ENCODE data around the gene SKA3.
"Not testable (repeated sequence)": the region's sequence is repeated elsewhere in the genome, so short reads cannot be mapped to it uniquely, and the experiment has no call there.

SKA3 gene

DNA sequence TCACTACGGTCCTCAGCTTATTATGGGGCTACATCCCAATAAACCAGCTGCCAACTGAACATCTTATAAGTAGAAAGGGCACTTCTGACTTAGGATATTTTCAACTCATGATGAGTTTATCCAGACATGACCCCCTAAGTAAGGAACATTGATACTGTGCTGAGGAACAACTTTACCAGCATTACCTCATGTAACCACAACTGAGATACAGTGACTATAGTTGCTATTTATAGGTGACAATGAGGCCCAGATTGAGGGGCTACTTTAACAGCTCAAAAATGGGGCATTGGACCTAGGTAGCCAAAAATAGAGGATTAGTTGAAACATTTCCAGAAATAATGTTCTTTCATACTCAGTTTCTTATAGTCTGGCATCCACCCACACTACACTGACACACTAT lies 26.8 kb downstream of the SKA3 start:
- peak; percentile 1 to 23 for DNase-seq (ENCODE audit: low read depth in 2 of 2)
- TF ChIP-seq, protein P1, sequence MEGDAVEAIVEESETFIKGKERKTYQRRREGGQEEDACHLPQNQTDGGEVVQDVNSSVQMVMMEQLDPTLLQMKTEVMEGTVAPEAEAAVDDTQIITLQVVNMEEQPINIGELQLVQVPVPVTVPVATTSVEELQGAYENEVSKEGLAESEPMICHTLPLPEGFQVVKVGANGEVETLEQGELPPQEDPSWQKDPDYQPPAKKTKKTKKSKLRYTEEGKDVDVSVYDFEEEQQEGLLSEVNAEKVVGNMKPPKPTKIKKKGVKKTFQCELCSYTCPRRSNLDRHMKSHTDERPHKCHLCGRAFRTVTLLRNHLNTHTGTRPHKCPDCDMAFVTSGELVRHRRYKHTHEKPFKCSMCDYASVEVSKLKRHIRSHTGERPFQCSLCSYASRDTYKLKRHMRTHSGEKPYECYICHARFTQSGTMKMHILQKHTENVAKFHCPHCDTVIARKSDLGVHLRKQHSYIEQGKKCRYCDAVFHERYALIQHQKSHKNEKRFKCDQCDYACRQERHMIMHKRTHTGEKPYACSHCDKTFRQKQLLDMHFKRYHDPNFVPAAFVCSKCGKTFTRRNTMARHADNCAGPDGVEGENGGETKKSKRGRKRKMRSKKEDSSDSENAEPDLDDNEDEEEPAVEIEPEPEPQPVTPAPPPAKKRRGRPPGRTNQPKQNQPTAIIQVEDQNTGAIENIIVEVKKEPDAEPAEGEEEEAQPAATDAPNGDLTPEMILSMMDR (IDR thresholded peaks at IDR 0.05; ENCODE audit: low read depth, low read length), result no peak

GRCh38 chr13:21148557-21149258 lies 27.6 kb downstream of the SKA3 start:
- TF ChIP-seq, protein P1 (IDR thresholded peaks at IDR 0.05; ENCODE audit: low read depth, low read length), result no peak
- no peak for DNase-seq (ENCODE audit: low read depth in 2 of 2)
- H3K4me3 ChIP-seq (replicated peaks in 1 of 2; ENCODE audit: low read depth in 2 of 2, low read length in 2 of 2), result no peak overlapping the region

More for the DNA sequence above, 26.8 kb downstream of the SKA3 start:
- no peak overlapping the region for H3K4me3 ChIP-seq (replicated peaks in 1 of 2; ENCODE audit: low read depth in 2 of 2, low read length in 2 of 2)

DNA sequence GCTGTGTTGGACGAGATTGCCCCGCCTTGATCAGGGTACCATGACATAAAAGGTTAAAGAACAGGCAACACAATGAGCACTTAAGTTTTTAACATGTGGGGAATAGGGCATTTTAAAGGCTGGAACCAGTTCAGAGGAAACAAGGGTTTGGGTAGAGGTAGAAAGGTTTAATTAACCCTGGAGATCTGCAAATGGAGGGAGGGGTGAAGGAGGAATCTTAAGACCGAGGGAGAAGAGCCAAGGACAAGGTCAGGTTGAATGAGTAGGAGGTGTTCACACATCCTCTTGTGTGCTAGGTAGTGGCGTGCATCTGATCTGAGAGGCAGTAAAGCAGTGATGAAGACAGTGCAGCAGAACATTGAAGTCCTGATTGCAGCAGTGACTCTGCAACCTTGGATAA lies 28.5 kb downstream of the SKA3 start:
- TF ChIP-seq, protein P1 (IDR thresholded peaks at IDR 0.05; ENCODE audit: low read depth, low read length), result no peak

GRCh38 chr13:21142766-21143165 lies 33.6 kb downstream of the SKA3 start:
- no peak overlapping the region for H3K4me3 ChIP-seq (replicated peaks in 1 of 2; ENCODE audit: low read depth in 2 of 2, low read length in 2 of 2)
- no peak for DNase-seq (ENCODE audit: low read depth in 2 of 2)
- TF ChIP-seq, protein P1 (IDR thresholded peaks at IDR 0.05; ENCODE audit: low read depth, low read length), result no peak

More for the DNA sequence above, 28.5 kb downstream of the SKA3 start:
- no peak for DNase-seq (ENCODE audit: low read depth in 2 of 2)
- H3K4me3 ChIP-seq (replicated peaks in 1 of 2; ENCODE audit: low read depth in 2 of 2, low read length in 2 of 2), result no peak overlapping the region

DNA sequence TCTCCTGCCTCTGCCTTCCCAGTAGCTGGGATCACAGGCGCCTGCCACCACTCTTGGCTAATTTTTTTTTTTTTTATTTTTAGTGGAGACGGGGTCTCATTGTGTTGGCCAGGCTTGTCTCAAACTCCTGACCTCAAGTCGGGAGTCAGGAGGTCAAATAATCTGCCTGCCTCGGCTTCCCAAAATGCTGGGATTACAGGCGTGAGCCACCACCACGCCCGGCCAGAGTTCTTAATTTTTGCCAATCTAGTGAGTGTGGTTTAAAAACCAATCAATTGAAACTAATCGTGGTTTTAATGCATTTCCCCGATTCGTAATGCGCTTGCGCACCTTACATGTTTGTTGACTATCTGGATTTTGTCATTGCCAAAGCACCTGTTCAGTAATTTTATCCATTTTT lies 37.0 kb downstream of the SKA3 start:
- peak overlapping the region in 1 of 2 donors; percentile 95 for H3K4me3 ChIP-seq (replicated peaks in 1 of 2; ENCODE audit: low read depth in 2 of 2, low read length in 2 of 2)
- DNase-seq (ENCODE audit: low read depth in 2 of 2), result no peak
- TF ChIP-seq, protein P1 (IDR thresholded peaks at IDR 0.05; ENCODE audit: low read depth, low read length), result no peak

- TF ChIP-seq, protein P1 (IDR thresholded peaks at IDR 0.05; ENCODE audit: low read depth, low read length), result no peak
- peak in 1 of 2 donors; percentile 25 for DNase-seq (ENCODE audit: low read depth in 2 of 2)
- H3K4me3 ChIP-seq (replicated peaks in 1 of 2; ENCODE audit: low read depth in 2 of 2, low read length in 2 of 2), result no peak overlapping the region
Measured at GRCh38 chr13:21138561-21138960, 37.8 kb downstream of the SKA3 start.

DNA sequence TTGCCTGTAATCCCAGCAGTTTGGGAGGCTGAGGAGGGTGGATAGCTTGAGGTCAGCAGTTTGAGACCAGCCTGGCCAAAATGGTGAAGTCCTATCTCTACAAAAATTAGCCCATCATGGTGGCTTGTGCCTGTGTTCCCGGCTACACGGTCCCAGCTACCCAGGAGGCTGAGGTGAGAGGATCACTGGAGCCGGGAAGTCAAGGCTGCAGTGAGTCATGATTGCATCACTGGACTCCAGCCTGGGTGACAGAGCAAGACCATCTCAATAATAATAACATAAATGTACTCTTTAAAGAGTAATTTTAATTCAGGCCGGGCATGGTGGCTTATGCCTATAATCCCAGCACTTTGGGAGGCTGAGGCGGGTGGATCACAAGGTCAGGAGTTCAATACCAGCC lies 38.7 kb downstream of the SKA3 start:
- DNase-seq (ENCODE audit: low read depth in 2 of 2), result peak; percentile 22 to 74
- no peak overlapping the region for H3K4me3 ChIP-seq (replicated peaks in 1 of 2; ENCODE audit: low read depth in 2 of 2, low read length in 2 of 2)
- TF ChIP-seq, protein P1 (IDR thresholded peaks at IDR 0.05; ENCODE audit: low read depth, low read length), result no peak

DNA sequence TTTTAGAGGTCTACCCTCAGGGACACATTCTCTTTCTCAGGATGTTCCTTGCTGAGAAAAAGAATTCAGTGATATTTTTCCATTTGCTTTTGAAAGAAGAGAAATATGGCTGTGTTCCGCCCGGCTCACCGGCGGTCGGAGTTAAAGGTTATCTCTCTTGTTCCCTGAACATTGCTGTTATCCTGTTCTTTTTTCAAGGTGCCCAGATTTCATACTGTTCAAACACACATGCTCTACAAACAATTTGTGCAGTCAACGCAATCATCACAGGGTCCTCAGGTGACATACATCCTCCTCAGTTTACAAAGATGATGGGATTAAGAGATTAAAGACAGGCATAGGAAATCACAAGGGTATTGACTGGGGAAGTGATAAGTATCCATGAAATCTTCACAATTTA lies 40.5 kb downstream of the SKA3 start:
- H3K4me3 ChIP-seq (replicated peaks in 1 of 2; ENCODE audit: low read depth in 2 of 2, low read length in 2 of 2); DNase-seq (ENCODE audit: low read depth in 2 of 2): not testable (repeated sequence)
